Keratinocyte (primary cell): ENCODE measurements around the gene MRPS14.

Experiments used
- CTCF ChIP-seq, 3 experiments: IDR thresholded peaks in 1 of 3; conservative IDR thresholded peaks in 1 of 3; optimal IDR thresholded peaks in 1 of 3; 2 replicates in 2 of 3; 3 replicates in 1 of 3; pipeline versions ENCODE3 to v1.5.1; 2011; ENCODE audit warnings: low read length in 3 of 3, mild to moderate bottlenecking in 3 of 3, moderate library complexity in 2 of 3, control low read depth in 1 of 3, inconsistent platforms in 1 of 3; ENCODE audit not compliant: insufficient read depth in 2 of 3; ENCODE audit errors: extremely low read depth in 1 of 3
- EZH2 ChIP-seq: IDR thresholded peaks from one replicate; pipeline ENCODE4 v1.6.1; 2012; ENCODE audit warnings: inconsistent platforms, mild to moderate bottlenecking, low read length, moderate library complexity

GRCh38 chr1:175037416-175037815, 14.2 kb upstream of the MRPS14 start:
- TF ChIP-seq EZH2 (no peak), CTCF (optimal IDR thresholded peaks at IDR 0.05 in 1 of 3, IDR thresholded peaks at IDR 0.05 in 1 of 3, conservative IDR thresholded peaks at IDR 0.05 in 1 of 3; ENCODE audit: extremely low read depth in 1 of 3, insufficient read depth in 2 of 3, low read length in 3 of 3) (no peak)
